Brain microvascular endothelial cell (primary cell): ENCODE results near the gene MTUS2.

Experiments
- DNase-seq: peaks from one replicate; pipeline ENCODE4 v3.0.0-alpha.2; 2020
- H3K27ac ChIP-seq: fragments of 250-450 bp; sonication (Bioruptor Pico); 2 replicates; pipeline ENCODE4 v1.5.1; 2020; ENCODE audit warnings: mild to moderate bottlenecking, moderate library complexity
- H3K27me3 ChIP-seq: fragments of 250-450 bp; sonication (Bioruptor Pico); replicated peaks from 2 replicates; pipeline ENCODE4 v1.5.1; 2020; ENCODE audit warnings: mild to moderate bottlenecking
- H3K36me3 ChIP-seq: fragments of 250-450 bp; sonication (Bioruptor Pico); replicated peaks from 2 replicates; pipeline ENCODE4 v1.5.1; 2020; ENCODE audit warnings: mild to moderate bottlenecking
- H3K4me3 ChIP-seq: 2 replicates; pipeline ENCODE4 v1.5.1; 2011; ENCODE audit warnings: low read depth, mild to moderate bottlenecking, control low read depth, low read length, moderate library complexity
- CTCF ChIP-seq: IDR thresholded peaks from 2 replicates; pipeline ENCODE4 v1.5.1; 2011; ENCODE audit warnings: low read depth, mild to moderate bottlenecking, moderate library complexity, low read length, control low read depth, inconsistent platforms; ENCODE audit errors: missing control alignments
- in situ Hi-C: cut with HindIII; loops from 2 replicates; pipeline ENCODE4 v1.10.0; 2017; ENCODE audit warnings: low sequenced_read_pairs, low pct_ligation_motif_present

MTUS2 gene

DNA sequence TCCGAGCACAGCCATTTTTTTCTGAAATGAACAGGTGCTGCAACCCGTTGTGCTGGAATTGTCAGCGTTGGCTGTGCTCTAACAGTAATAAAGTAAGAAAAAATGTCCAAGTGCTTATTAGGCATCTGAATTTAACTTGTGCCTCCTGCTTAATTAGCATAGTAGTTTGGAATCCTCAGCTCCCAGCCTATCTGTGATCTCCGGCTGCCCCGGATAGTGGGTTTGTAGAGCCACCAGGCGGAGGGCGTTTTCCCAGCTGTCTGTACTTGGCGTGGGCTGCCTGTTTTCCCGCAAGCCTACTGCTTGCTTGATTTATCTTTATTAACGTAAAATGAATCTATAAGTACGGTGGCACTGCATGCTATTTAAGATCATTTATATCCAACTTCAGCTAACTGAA lies 137.9 kb downstream of the MTUS2 start:
- H3K27ac ChIP-seq = no peak overlapping the region
- in situ Hi-C loops = no loop called here
- DNase-seq = no peak
- H3K27me3 ChIP-seq = no peaks in the 10 kb centered on the region
- no peak overlapping the region for H3K4me3 ChIP-seq
- no peak for TF ChIP-seq CTCF
- H3K36me3 ChIP-seq = no peaks in the 10 kb centered on the region

DNA sequence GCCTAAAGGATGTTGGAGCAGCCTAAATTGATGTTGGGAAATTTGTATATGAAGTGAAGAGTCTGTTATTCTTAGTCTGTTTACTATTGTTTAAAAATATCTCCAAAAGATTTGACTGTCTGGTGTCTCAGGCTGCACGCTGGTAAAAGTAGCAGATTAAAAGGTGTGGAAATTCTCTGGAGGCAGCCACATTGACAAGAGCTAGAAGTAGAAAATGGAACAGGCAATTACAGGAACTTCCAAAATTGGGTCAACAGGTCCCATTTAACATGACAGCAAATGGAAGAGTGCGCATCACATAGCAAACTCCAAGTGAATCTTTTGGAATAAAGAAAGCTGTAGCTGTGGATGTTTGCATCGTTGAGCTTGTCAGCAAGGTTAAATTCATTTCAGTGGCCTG lies 138.3 kb downstream of the MTUS2 start:
- Histone ChIP-seq H3K27me3 (no peaks in the 10 kb centered on the region), H3K36me3 (no peaks in the 10 kb centered on the region), H3K27ac (no peak overlapping the region), H3K4me3 (no peak overlapping the region)
- no peak for DNase-seq
- in situ Hi-C loops = no loop called here
- no peak for TF ChIP-seq CTCF

GRCh38 chr13:28964052-28964451 lies 143.9 kb downstream of the MTUS2 start:
- in situ Hi-C loops = no loop called here
- no peak for DNase-seq
- Histone ChIP-seq H3K27me3 (no peaks in the 10 kb centered on the region), H3K27ac (no peak overlapping the region), H3K36me3 (no peaks in the 10 kb centered on the region), H3K4me3 (no peak overlapping the region)
- no peak for TF ChIP-seq CTCF

GRCh38 chr13:28964803-28965202 lies 144.7 kb downstream of the MTUS2 start:
- in situ Hi-C loops = no loop called here
- DNase-seq = no peak
- TF ChIP-seq CTCF = no peak
- Histone ChIP-seq H3K27ac (no peak overlapping the region), H3K4me3 (no peak overlapping the region), H3K27me3 (no peaks in the 10 kb centered on the region), H3K36me3 (no peaks in the 10 kb centered on the region)

DNA sequence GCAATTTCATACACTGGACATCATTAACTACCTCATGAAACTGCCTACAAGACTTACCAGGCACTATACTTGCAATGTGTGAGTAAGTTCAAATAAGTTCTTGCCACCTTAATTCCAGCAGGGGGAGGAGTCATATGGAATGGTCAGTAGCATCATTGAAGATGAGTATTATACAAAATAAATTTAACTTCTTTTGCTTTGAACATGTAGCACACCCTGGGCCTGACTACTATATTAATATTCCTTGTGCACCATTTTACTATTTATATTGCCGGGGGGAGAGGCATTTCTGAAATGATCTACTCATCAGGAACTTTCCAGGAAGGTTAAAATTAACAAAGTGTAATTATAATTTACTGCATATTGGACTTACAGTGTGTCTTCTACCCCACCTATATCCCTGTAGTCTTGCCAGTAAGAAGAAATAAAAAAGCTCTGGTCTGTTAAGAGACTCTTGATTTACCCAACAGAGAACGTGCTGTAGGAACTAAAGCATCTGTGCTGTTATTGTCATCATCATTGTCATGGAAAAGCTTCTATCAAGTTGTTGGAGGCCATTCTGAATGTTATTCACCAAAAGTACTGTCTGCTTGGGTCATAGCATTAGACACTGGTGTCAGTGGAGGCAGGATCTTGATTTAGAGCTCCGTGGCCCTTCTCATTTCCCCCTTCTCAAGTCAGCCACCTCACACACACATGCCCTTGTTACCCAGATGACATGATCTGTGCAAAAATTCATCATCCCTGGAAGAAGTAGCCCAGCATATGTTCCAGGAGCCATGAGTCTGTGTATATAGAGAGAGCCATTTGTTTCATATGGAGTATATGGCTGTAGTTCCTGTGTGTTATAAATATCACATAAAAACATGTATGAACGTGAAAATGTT lies 147.1 kb downstream of the MTUS2 start:
- no peak overlapping the region for H3K27ac ChIP-seq
- no peak for TF ChIP-seq CTCF
- no peak for DNase-seq
- H3K36me3 ChIP-seq = no peaks in the 10 kb centered on the region
- in situ Hi-C loops = no loop called here
- H3K4me3 ChIP-seq = no peak overlapping the region
- no peaks in the 10 kb centered on the region for H3K27me3 ChIP-seq

DNA sequence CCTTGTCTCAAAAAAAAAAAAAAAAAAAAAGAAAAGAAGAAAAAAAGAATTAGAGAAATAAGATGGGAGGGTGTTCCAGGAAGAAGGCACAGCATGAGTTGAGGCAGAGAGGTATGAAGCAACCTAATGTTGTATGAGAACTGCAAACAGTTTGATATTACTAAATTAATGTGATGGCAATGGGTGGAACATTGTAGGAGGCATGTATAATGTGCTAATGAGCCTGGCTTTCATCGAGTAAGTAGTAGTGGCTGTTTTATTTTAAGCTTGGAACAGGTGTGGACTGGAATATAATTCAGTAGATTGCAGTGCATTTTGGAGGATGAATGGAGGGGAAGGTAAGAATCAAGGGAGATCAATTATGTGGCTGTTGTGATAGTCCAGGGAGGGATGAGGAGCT lies 156.1 kb downstream of the MTUS2 start:
- Histone ChIP-seq H3K4me3 (no peak overlapping the region), H3K27ac (no peak overlapping the region), H3K27me3 (no peaks in the 10 kb centered on the region), H3K36me3 (no peaks in the 10 kb centered on the region)
- no peak for TF ChIP-seq CTCF
- in situ Hi-C loops = no loop called here
- no peak for DNase-seq
